HCT116 (cell line): ENCODE data around the gene FOXN3. TPM values are rescaled to one million over a fixed set of nuclear protein-coding genes. Genes with fewer than 3 reads are reported as not detected.

Source experiments
- ATAC-seq: fragments of 200-7000 bp; cut with Tn5 transposase; 2 replicates; pipeline ENCODE4 v1.9.1; 2020; ENCODE audit warnings: mild to moderate bottlenecking, moderate library complexity
- BruUV-seq: library from RNA; stranded (reverse); fragments of 400-500 nt; replicated peaks from 2 replicates; lab custom pipeline; 2021; lab: Mats Ljungman, UMichigan
- CTCF ChIA-PET: fragments of 300-600 bp; sonication (Branson Sonifier 250); formaldehyde crosslinking; loops from one replicate; lab custom pipeline; 2021; ENCODE audit warnings: antibody characterized with exemption; lab: Charles Lee
- POLR2A ChIA-PET: fragments of 300-600, 350-600 bp; sonication (Branson Sonifier 250); formaldehyde crosslinking; loops from one replicate; lab custom pipeline; 2021; ENCODE audit warnings: antibody characterized with exemption; lab: Charles Lee
- RAD21 ChIA-PET, 2 experiments: fragments of 300-600 bp; sonication (Branson Sonifier 250); formaldehyde crosslinking; loops; one replicate each; lab custom pipeline; 2023; ENCODE audit warnings: low total read pairs in 2 of 2; ENCODE audit not compliant: uncharacterized antibody in 2 of 2, unreplicated experiment in 2 of 2, low non-redundant PET in 1 of 2; lab: Charles Lee
- DNase-seq: peaks from one replicate; pipeline ENCODE4 v3.0.0-alpha.2; 2010; ENCODE audit warnings: low read depth, low spot score
- H2AFZ ChIP-seq: fragments of 200-600 bp; shearing (Covaris generic), sonication (generic); 2 replicates; pipeline ENCODE4 v1.6.1; 2017; ENCODE audit warnings: low read depth, mixed run types, mixed read lengths, antibody characterized with exemption, low read length; ENCODE audit not compliant: poor library complexity, severe bottlenecking
- H3K27ac ChIP-seq: 2 replicates; pipeline ENCODE4 v1.5.1; 2012; ENCODE audit warnings: low read depth, low read length
- H3K27me3 ChIP-seq: fragments of 200-600 bp; sonication (generic); 2 replicates; pipeline ENCODE4 v1.6.1; 2016; ENCODE audit warnings: mixed run types, low read length, mixed read lengths; ENCODE audit not compliant: insufficient read depth
- H3K36me3 ChIP-seq, 2 experiments: fragments of 200-500 bp in 1 of 2; fragments of 200-600 bp in 1 of 2; sonication (Bioruptor generic) in 1 of 2; sonication (generic) in 1 of 2; 2 replicates each; pipeline versions ENCODE4 v1.5.1 to v1.6.1; 2014 to 2016; ENCODE audit warnings: low read length in 2 of 2, inconsistent platforms in 1 of 2, mixed read lengths in 1 of 2, mixed run types in 1 of 2; ENCODE audit not compliant: insufficient read depth in 2 of 2, control insufficient read depth in 1 of 2
- H3K4me1 ChIP-seq, 2 experiments: fragments of 200-600 bp in 1 of 2; sonication (generic) in 1 of 2; 2 replicates each; pipeline versions ENCODE4 v1.5.1 to v1.6.1; 2012 to 2017; ENCODE audit warnings: low read length in 2 of 2, inconsistent platforms in 1 of 2, mild to moderate bottlenecking in 1 of 2, mixed read lengths in 1 of 2, mixed run types in 1 of 2, moderate library complexity in 1 of 2; ENCODE audit not compliant: insufficient read depth in 2 of 2, control insufficient read depth in 1 of 2
- H3K4me2 ChIP-seq: fragments of 200-600 bp; sonication (generic); 2 replicates; pipeline ENCODE4 v1.6.1; 2017; ENCODE audit warnings: mixed run types, low read length, mixed read lengths
- H3K4me3 ChIP-seq, 2 experiments: fragments of 200-600 bp in 1 of 2; sonication (generic) in 1 of 2; replicated peaks in 1 of 2; 2 replicates each; pipeline ENCODE4 v1.5.1; 2011 to 2016; ENCODE audit warnings: low read length in 2 of 2, control low read depth in 1 of 2, low read depth in 1 of 2, mild to moderate bottlenecking in 1 of 2, mixed read lengths in 1 of 2, mixed run types in 1 of 2
- H3K79me2 ChIP-seq: fragments of 200-600 bp; sonication (generic); 2 replicates; pipeline ENCODE4 v1.6.1; 2017; ENCODE audit warnings: mild to moderate bottlenecking, mixed run types, low read length, moderate library complexity, mixed read lengths; ENCODE audit not compliant: insufficient read depth
- H3K9ac ChIP-seq: fragments of 200-600 bp; sonication (generic); 2 replicates; pipeline ENCODE4 v1.6.1; 2016; ENCODE audit warnings: low read length, mixed read lengths
- H3K9me2 ChIP-seq: fragments of 200-600 bp; sonication (generic), shearing (Covaris generic); 2 replicates; pipeline ENCODE4 v1.6.1; 2017; ENCODE audit warnings: mixed run types, mild to moderate bottlenecking, moderate library complexity; ENCODE audit not compliant: insufficient read depth
- H3K9me3 ChIP-seq, 2 experiments: fragments of 200-500 bp in 1 of 2; fragments of 200-600 bp in 1 of 2; sonication (Bioruptor generic) in 1 of 2; sonication (generic) in 1 of 2; 2 replicates each; pipeline ENCODE4 v1.6.1; 2014 to 2017; ENCODE audit warnings: low read length in 2 of 2, mixed read lengths in 2 of 2, inconsistent platforms in 1 of 2, low read depth in 1 of 2, mild to moderate bottlenecking in 1 of 2, mixed run types in 1 of 2, moderate library complexity in 1 of 2; ENCODE audit not compliant: control insufficient read depth in 1 of 2, insufficient read depth in 1 of 2
- H4K20me1 ChIP-seq: fragments of 200-600 bp; sonication (generic), shearing (Covaris generic); 2 replicates; pipeline ENCODE4 v1.6.1; 2017; ENCODE audit warnings: mixed run types, mild to moderate bottlenecking, moderate library complexity; ENCODE audit not compliant: insufficient read depth
- ATF3 ChIP-seq: IDR thresholded peaks from 2 replicates; pipeline ENCODE4 v1.6.1; 2012
- CBX3 ChIP-seq: IDR thresholded peaks from 2 replicates; pipeline ENCODE4 v1.6.1; 2012; ENCODE audit warnings: low read depth
- CEBPB ChIP-seq: IDR thresholded peaks from 2 replicates; pipeline ENCODE4 v1.6.1; 2012; ENCODE audit warnings: low read depth
- EGR1 ChIP-seq: IDR thresholded peaks from 2 replicates; pipeline ENCODE4 v1.6.1; 2012; ENCODE audit warnings: low read depth
- ELF1 ChIP-seq: IDR thresholded peaks from 2 replicates; pipeline ENCODE4 v1.6.1; 2012; ENCODE audit warnings: low read depth, borderline replicate concordance
- EZH2 ChIP-seq: fragments of 200-600 bp; sonication (generic); IDR thresholded peaks from 2 replicates; pipeline ENCODE4 v1.6.1; 2017; ENCODE audit warnings: antibody characterized with exemption, mixed run types
- EZH2phosphoT487 ChIP-seq: fragments of 200-600 bp; IDR thresholded peaks from 2 replicates; pipeline ENCODE4 v1.6.1; 2018; ENCODE audit warnings: antibody characterized with exemption, borderline replicate concordance
- JUND ChIP-seq: IDR thresholded peaks from 2 replicates; pipeline ENCODE4 v1.6.1; 2012
- POLR2A ChIP-seq: IDR thresholded peaks from 2 replicates; pipeline ENCODE4 v1.7.0; 2011; ENCODE audit warnings: borderline replicate concordance; ENCODE audit not compliant: insufficient read depth, insufficient read length; ENCODE audit errors: extremely low read depth
- POLR2AphosphoS5 ChIP-seq: IDR thresholded peaks from 2 replicates; pipeline ENCODE4 v1.6.1; 2011; ENCODE audit warnings: mild to moderate bottlenecking, low read depth, low read length, moderate library complexity
- RAD21 ChIP-seq: IDR thresholded peaks from 2 replicates; pipeline ENCODE4 v1.6.1; 2012; ENCODE audit warnings: low read depth, mild to moderate bottlenecking
- SIN3A ChIP-seq: IDR thresholded peaks from 2 replicates; pipeline ENCODE4 v1.6.1; 2012; ENCODE audit warnings: low read depth
- SP1 ChIP-seq: IDR thresholded peaks from 2 replicates; pipeline ENCODE4 v1.6.1; 2012; ENCODE audit warnings: low read depth
- SRF ChIP-seq: IDR thresholded peaks from 2 replicates; pipeline ENCODE4 v1.6.1; 2012; ENCODE audit warnings: low read depth
- TCF7L2 ChIP-seq: IDR thresholded peaks from 2 replicates; pipeline ENCODE4 v1.7.0; 2011; ENCODE audit warnings: borderline replicate concordance, inconsistent platforms; ENCODE audit not compliant: insufficient read depth, insufficient read length; ENCODE audit errors: extremely low read depth
- YY1 ChIP-seq: IDR thresholded peaks from 2 replicates; pipeline ENCODE4 v1.6.1; 2011; ENCODE audit warnings: low read length, low read depth, moderate library complexity, mild to moderate bottlenecking; ENCODE audit not compliant: insufficient replicate concordance; ENCODE audit errors: extremely low read depth
- ZBTB33 ChIP-seq: IDR thresholded peaks from 2 replicates; pipeline ENCODE4 v1.6.1; 2011; ENCODE audit warnings: mild to moderate bottlenecking, low read length, moderate library complexity; ENCODE audit not compliant: insufficient replicate concordance; ENCODE audit errors: extremely low read depth
- ZFX ChIP-seq: fragments of 450-650 bp; IDR thresholded peaks from 2 replicates; pipeline ENCODE4 v1.6.1; 2017
- intact Hi-C: fragments of 100-400 bp; cut with micrococcal nuclease; formaldehyde crosslinking; loops from 2 replicates; pipeline ENCODE4 v1.10.0; 2022
- total RNA-seq: library from RNA; stranded (reverse); gene quantifications from one replicate; pipeline ENCODE4 v1.2.1, GENCODE V29; 2021; ENCODE audit not compliant: unreplicated experiment
- TF ChIP-seq, protein P1 (sequence below), 3 experiments: fragments of 200-600 bp in 1 of 3; sonication (generic) in 1 of 3; IDR thresholded peaks in 2 of 3; conservative IDR thresholded peaks in 1 of 3; 2 replicates each; pipeline ENCODE4 v1.5.1; 2012 to 2017; ENCODE audit warnings: low read depth in 2 of 3, low read length in 2 of 3, antibody characterized with exemption in 1 of 3, borderline replicate concordance in 1 of 3, control low read depth in 1 of 3, mild to moderate bottlenecking in 1 of 3, mixed read lengths in 1 of 3, mixed run types in 1 of 3, moderate library complexity in 1 of 3; ENCODE audit not compliant: insufficient read depth in 1 of 3
- TF ChIP-seq, protein P2 (sequence below): IDR thresholded peaks from 2 replicates; pipeline ENCODE4 v1.6.1; 2012; ENCODE audit warnings: low read depth

FOXN3 gene
- total RNA-seq, 1 experiment from 2014 or later = 20.0 TPM

- CTCF ChIA-PET = no interaction called here
- Histone ChIP-seq H3K4me3 (no peak overlapping the region), H2AFZ (no peak overlapping the region), H3K27me3 (no peaks in the 10 kb centered on the region), H3K4me2 (no peak overlapping the region), H3K4me1 (peaks cover 0 to 13% of the 10 kb centered on the region in 2 experiments; a peak in 1 of 4 replicates), H3K27ac (no peak overlapping the region), H4K20me1 (no peaks in the 10 kb centered on the region), H3K9ac (no peak overlapping the region), H3K9me2 (no peaks in the 10 kb centered on the region), H3K79me2 (no peaks in the 10 kb centered on the region), H3K9me3 (no peaks in the 10 kb centered on the region), H3K36me3 (no peaks in the 10 kb centered on the region)
- no peak for DNase-seq
- intact Hi-C loops = loop anchor here (10.0 kb wide), 1 partner anchor 516 kb away; no protein-coding TSS in a partner anchor
- POLR2A ChIA-PET = no interaction called here
- TF ChIP-seq SP1 (no peak), YY1 (no peak), EZH2 (no peak), ELF1 (no peak), EGR1 (no peak), TCF7L2 (no peak), ATF3 (no peak), POLR2AphosphoS5 (no peak), SRF (no peak), JUND (no peak), EZH2phosphoT487 (no peak), ZFX (no peak), SIN3A (no peak), POLR2A (no peak), RAD21 (no peak), CBX3 (no peak), ZBTB33 (no peak), CEBPB (no peak)
- TF ChIP-seq, protein P1, sequence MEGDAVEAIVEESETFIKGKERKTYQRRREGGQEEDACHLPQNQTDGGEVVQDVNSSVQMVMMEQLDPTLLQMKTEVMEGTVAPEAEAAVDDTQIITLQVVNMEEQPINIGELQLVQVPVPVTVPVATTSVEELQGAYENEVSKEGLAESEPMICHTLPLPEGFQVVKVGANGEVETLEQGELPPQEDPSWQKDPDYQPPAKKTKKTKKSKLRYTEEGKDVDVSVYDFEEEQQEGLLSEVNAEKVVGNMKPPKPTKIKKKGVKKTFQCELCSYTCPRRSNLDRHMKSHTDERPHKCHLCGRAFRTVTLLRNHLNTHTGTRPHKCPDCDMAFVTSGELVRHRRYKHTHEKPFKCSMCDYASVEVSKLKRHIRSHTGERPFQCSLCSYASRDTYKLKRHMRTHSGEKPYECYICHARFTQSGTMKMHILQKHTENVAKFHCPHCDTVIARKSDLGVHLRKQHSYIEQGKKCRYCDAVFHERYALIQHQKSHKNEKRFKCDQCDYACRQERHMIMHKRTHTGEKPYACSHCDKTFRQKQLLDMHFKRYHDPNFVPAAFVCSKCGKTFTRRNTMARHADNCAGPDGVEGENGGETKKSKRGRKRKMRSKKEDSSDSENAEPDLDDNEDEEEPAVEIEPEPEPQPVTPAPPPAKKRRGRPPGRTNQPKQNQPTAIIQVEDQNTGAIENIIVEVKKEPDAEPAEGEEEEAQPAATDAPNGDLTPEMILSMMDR (IDR thresholded peaks at IDR 0.05 in 2 of 3, conservative IDR thresholded peaks at IDR 0.05 in 1 of 3; ENCODE audit: borderline replicate concordance in 1 of 3, insufficient read depth in 1 of 3, low read depth in 2 of 3, low read length in 2 of 3) = no peak
- TF ChIP-seq, protein P2, sequence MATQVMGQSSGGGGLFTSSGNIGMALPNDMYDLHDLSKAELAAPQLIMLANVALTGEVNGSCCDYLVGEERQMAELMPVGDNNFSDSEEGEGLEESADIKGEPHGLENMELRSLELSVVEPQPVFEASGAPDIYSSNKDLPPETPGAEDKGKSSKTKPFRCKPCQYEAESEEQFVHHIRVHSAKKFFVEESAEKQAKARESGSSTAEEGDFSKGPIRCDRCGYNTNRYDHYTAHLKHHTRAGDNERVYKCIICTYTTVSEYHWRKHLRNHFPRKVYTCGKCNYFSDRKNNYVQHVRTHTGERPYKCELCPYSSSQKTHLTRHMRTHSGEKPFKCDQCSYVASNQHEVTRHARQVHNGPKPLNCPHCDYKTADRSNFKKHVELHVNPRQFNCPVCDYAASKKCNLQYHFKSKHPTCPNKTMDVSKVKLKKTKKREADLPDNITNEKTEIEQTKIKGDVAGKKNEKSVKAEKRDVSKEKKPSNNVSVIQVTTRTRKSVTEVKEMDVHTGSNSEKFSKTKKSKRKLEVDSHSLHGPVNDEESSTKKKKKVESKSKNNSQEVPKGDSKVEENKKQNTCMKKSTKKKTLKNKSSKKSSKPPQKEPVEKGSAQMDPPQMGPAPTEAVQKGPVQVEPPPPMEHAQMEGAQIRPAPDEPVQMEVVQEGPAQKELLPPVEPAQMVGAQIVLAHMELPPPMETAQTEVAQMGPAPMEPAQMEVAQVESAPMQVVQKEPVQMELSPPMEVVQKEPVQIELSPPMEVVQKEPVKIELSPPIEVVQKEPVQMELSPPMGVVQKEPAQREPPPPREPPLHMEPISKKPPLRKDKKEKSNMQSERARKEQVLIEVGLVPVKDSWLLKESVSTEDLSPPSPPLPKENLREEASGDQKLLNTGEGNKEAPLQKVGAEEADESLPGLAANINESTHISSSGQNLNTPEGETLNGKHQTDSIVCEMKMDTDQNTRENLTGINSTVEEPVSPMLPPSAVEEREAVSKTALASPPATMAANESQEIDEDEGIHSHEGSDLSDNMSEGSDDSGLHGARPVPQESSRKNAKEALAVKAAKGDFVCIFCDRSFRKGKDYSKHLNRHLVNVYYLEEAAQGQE = no peak
- ATAC-seq = no peak
- no TSS peak for BruUV-seq
- RAD21 ChIA-PET = no interaction called here
These were observed 167.9 kb downstream of the FOXN3 start for GRCh38 chr14:89249065-89249695.
